ENCODE results near the gene JTB. TPM values are rescaled to one million over a fixed set of nuclear protein-coding genes. Genes with fewer than 3 reads are reported as not detected.
A peak's percentile ranks its signal among the peaks of the same experiment; 100 is the strongest.

Gene JTB
- total and polyA plus RNA-seq, 2 donors (not counting 1 experiment from before 2014, with no cell fraction given): 106 to 159 TPM

DNA sequence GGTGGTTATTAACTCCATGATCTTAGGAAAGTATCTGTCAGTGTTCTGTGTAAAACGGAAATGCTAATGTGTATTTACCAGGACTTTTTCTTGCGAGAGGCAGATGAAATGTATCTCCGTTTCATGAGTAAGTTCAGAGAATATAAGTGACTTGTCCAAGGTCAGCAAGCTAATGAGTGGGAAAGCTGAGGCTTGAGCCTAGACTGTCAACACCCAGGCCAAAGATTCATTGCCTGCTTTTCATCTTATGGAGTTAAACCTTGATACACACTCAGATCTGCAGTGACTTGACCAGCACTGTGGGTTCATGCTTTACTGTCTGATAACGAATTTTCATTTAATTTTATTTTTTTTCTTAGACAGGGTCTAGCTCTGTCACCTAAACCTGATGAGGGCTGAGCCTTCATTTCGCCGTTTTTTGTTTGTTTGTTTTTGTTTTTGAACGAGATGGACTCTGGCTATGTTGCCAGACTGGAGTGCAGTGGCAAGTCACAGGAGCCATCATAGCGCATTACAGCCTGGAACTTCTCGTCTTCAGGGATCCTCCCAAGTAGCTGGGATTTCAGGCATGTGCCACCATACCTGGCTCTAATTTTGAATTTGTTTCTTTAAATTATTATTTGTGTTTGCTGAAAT is 918 bp upstream of the JTB start:
- H3K9me3 ChIP-seq (ENCODE audit: control extremely low read depth in 1 of 3, control insufficient read depth in 2 of 3, insufficient read depth in 1 of 3, low read length in 2 of 3): no peaks in the 10 kb centered on the region
- no peak for TF ChIP-seq EZH2 (IDR thresholded peaks at IDR 0.05; ENCODE audit: borderline replicate concordance, insufficient read depth, low read depth, low read length, poor library complexity, severe bottlenecking)
- TF ChIP-seq, protein P1, sequence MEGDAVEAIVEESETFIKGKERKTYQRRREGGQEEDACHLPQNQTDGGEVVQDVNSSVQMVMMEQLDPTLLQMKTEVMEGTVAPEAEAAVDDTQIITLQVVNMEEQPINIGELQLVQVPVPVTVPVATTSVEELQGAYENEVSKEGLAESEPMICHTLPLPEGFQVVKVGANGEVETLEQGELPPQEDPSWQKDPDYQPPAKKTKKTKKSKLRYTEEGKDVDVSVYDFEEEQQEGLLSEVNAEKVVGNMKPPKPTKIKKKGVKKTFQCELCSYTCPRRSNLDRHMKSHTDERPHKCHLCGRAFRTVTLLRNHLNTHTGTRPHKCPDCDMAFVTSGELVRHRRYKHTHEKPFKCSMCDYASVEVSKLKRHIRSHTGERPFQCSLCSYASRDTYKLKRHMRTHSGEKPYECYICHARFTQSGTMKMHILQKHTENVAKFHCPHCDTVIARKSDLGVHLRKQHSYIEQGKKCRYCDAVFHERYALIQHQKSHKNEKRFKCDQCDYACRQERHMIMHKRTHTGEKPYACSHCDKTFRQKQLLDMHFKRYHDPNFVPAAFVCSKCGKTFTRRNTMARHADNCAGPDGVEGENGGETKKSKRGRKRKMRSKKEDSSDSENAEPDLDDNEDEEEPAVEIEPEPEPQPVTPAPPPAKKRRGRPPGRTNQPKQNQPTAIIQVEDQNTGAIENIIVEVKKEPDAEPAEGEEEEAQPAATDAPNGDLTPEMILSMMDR (IDR thresholded peaks at IDR 0.05): no peak
- peak overlapping the region; percentile 59 to 96 (median 90) for H3K4me3 ChIP-seq (ENCODE audit: control extremely low read depth in 1 of 5, extremely low read depth in 1 of 5, insufficient read depth in 1 of 5, low read depth in 2 of 5, low read length in 4 of 5)
- no peaks in the 10 kb centered on the region for H3K27me3 Mint-ChIP-seq
- no peak for ATAC-seq (ENCODE audit: low read depth)
- peaks cover 0 to 23% of the 10 kb centered on the region in 2 experiments for H3K36me3 ChIP-seq (replicated peaks in 1 of 2; ENCODE audit: control extremely low read depth in 1 of 2, control insufficient read depth in 1 of 2, extremely low read depth in 1 of 2, insufficient read depth in 2 of 2, low read length in 1 of 2)
- peaks cover 29% of the 10 kb centered on the region for H3K79me2 ChIP-seq (ENCODE audit: control insufficient read depth, insufficient read depth, low read length)
- WGBS (ENCODE audit: insufficient coverage): 75% methylated on average over 8 of the region's 9 CpGs
- no peak for DNase-seq
- H3K4me3 Mint-ChIP-seq: peak overlapping the region; percentile 98
- peak overlapping the region; percentile 88 for H3K4me2 ChIP-seq (replicated peaks; ENCODE audit: low read depth, low read length, poor library complexity, severe bottlenecking)
- CTCF ChIA-PET: interaction anchor here (0.5 to 5.2 kb wide), 9 partner anchors 8 to 301 kb away, joined by 3 to 46 read pairs (median 6); partner anchors contain the start of genes CREB3L4, CRTC2, DENND4B and RAB13
- peaks cover 16 to 22% of the 10 kb centered on the region in 2 donors for H3K4me1 ChIP-seq (ENCODE audit: control insufficient read depth in 2 of 2, insufficient read depth in 2 of 2, low read length in 2 of 2)
- H3K4me1 Mint-ChIP-seq: peaks cover 34% of the 10 kb centered on the region
- H3K9ac ChIP-seq (ENCODE audit: low read length): peak overlapping the region; percentile 92
- H2AFZ ChIP-seq (ENCODE audit: insufficient read depth, low read depth, low read length, poor library complexity, severe bottlenecking): peak overlapping the region; percentile 87
- no peaks in the 10 kb centered on the region for H3K9me3 Mint-ChIP-seq (ENCODE audit: insufficient read depth)
- POLR2A ChIA-PET: interaction anchor here (0.6 to 4.7 kb wide), 13 partner anchors 8 to 347 kb away, joined by 3 to 40 read pairs (median 4); partner anchors contain the start of genes ATP8B2, CREB3L4, DENND4B and RAB13
- no peaks in the 10 kb centered on the region for H3K27me3 ChIP-seq (replicated peaks in 1 of 4; ENCODE audit: control extremely low read depth in 1 of 4, control insufficient read depth in 3 of 4, insufficient read depth in 4 of 4, low read length in 3 of 4)
- H4K20me1 ChIP-seq (ENCODE audit: control insufficient read depth, insufficient read depth, low read length, poor library complexity, severe bottlenecking): peaks cover 7% of the 10 kb centered on the region
- intact Hi-C loops (cut with micrococcal nuclease): loop anchor here (5.0 kb wide), 1 partner anchor 579 kb away; the partner anchor contains the start of gene UBE2Q1
- H3K27ac ChIP-seq (ENCODE audit: low read length in 2 of 2): no peak overlapping the region
- H3K27ac Mint-ChIP-seq: peak overlapping the region; percentile 96
